K562 (cell line): ENCODE measurements around the gene ARHGAP10. TPM values are rescaled to one million over a fixed set of nuclear protein-coding genes. Genes with fewer than 3 reads are reported as not detected.

ENCODE experiments used
- ATAC-seq: fragments of 200-7000 bp; cut with Tn5 transposase; 3 replicates; pipeline ENCODE4 v1.9.1; 2020; ENCODE audit warnings: moderate library complexity
- BruUV-seq: library from RNA; stranded (reverse); fragments of 400-500 nt; replicated peaks from 2 replicates; lab custom pipeline; 2021; lab: Mats Ljungman, UMichigan
- CTCF ChIA-PET: fragments of 300-600 bp; formaldehyde crosslinking; extraction: SDS; loops from one replicate; lab custom pipeline; 2021; ENCODE audit warnings: low intra/inter-chr PET ratio; lab: Yijun Ruan, JAX
- POLR2A ChIA-PET: fragments of 300-600, 350-650 bp; sonication (Branson Sonifier 250); formaldehyde crosslinking; extraction: SDS; loops from one replicate; lab custom pipeline; 2021; ENCODE audit warnings: antibody characterized with exemption, inconsistent platforms; lab: Yijun Ruan, JAX
- DNase-seq, 4 experiments: peaks; one replicate each; pipeline versions ENCODE4 v3.0.0 to v3.0.0-alpha.2; 2011 to 2018; ENCODE audit warnings: low spot score in 3 of 4, mixed read lengths in 3 of 4; ENCODE audit errors: extremely low read depth in 1 of 4
- FAIRE-seq: peaks from 2 replicates; lab custom pipeline; 2011; peaks lifted over from hg19 to GRCh38; lab: Jason Lieb, UNC
- H2AFZ ChIP-seq: 2 replicates; pipeline ENCODE4 v1.6.0; 2011; ENCODE audit warnings: low read depth, low read length, control low read depth, inconsistent platforms
- H3K27ac ChIP-seq: fragments of 200-600 bp; 3 replicates; pipeline ENCODE4 v1.8.0; 2011; ENCODE audit warnings: low read depth, mild to moderate bottlenecking, control low read depth, inconsistent platforms, low read length, moderate library complexity, mixed read lengths; ENCODE audit errors: extremely low read depth
- H3K27me3 ChIP-seq, 2 experiments: fragments of 300-600 bp in 1 of 2; 2 replicates in 1 of 2; 3 replicates in 1 of 2; pipeline versions ENCODE4 v1.6.0 to v1.8.0; 2011; ENCODE audit warnings: inconsistent platforms in 2 of 2, low read length in 2 of 2, mild to moderate bottlenecking in 1 of 2, mixed read lengths in 1 of 2, moderate library complexity in 1 of 2; ENCODE audit not compliant: control insufficient read depth in 2 of 2, insufficient read depth in 2 of 2
- H3K36me3 ChIP-seq: fragments of 300-600 bp; 3 replicates; pipeline ENCODE4 v1.8.0; 2011; ENCODE audit warnings: mild to moderate bottlenecking, low read length, inconsistent platforms; ENCODE audit not compliant: control insufficient read depth, insufficient read depth
- H3K4me1 ChIP-seq, 2 experiments: fragments of 200-600 bp in 1 of 2; replicated peaks in 1 of 2; 2 replicates in 1 of 2; 3 replicates in 1 of 2; pipeline versions ENCODE4 v1.5.1 to v1.8.0; 2011; ENCODE audit warnings: inconsistent platforms in 2 of 2, low read length in 2 of 2, mild to moderate bottlenecking in 1 of 2, mixed read lengths in 1 of 2, moderate library complexity in 1 of 2; ENCODE audit not compliant: control insufficient read depth in 2 of 2, insufficient read depth in 2 of 2
- H3K4me2 ChIP-seq: 2 replicates; pipeline ENCODE4 v1.6.1; 2011; ENCODE audit warnings: low read length, control low read depth, inconsistent platforms, mixed read lengths; ENCODE audit not compliant: insufficient read depth
- H3K4me3 ChIP-seq: fragments of 200-600 bp; sonication (generic), shearing (Covaris generic); 2 replicates; pipeline ENCODE4 v1.5.1; 2016; ENCODE audit warnings: control low read depth, inconsistent platforms
- H3K79me2 ChIP-seq: fragments of 200-600 bp; 3 replicates; pipeline ENCODE4 v1.8.0; 2011; ENCODE audit warnings: low read length, inconsistent platforms; ENCODE audit not compliant: control insufficient read depth, insufficient read depth
- H3K9ac ChIP-seq, 2 experiments: 2 replicates each; pipeline versions ENCODE4 v1.6.0 to v1.6.1; 2011; ENCODE audit warnings: low read depth in 2 of 2, low read length in 2 of 2, control low read depth in 1 of 2, inconsistent platforms in 1 of 2, mild to moderate bottlenecking in 1 of 2, mixed read lengths in 1 of 2; ENCODE audit not compliant: insufficient read depth in 1 of 2
- H3K9me1 ChIP-seq: one replicate; pipeline ENCODE4 v1.6.0; 2011; ENCODE audit warnings: inconsistent platforms, mild to moderate bottlenecking, low read length, moderate library complexity; ENCODE audit not compliant: control insufficient read depth, insufficient read depth
- H3K9me3 ChIP-seq: replicated peaks from 2 replicates; pipeline ENCODE4 v1.5.1; 2011; ENCODE audit warnings: low read depth, low read length, inconsistent platforms; ENCODE audit not compliant: control insufficient read depth, insufficient read depth
- H4K20me1 ChIP-seq: replicated peaks from 2 replicates; pipeline ENCODE4 v1.6.1; 2011; ENCODE audit warnings: low read length, inconsistent platforms, mixed read lengths; ENCODE audit not compliant: control insufficient read depth, insufficient read depth
- ATF7 ChIP-seq: fragments of 450-650 bp; IDR thresholded peaks from 2 replicates; pipeline ENCODE4 v1.7.1; 2014; ENCODE audit warnings: mild to moderate bottlenecking, moderate library complexity
- C11orf30 ChIP-seq: fragments of 450-650 bp; IDR thresholded peaks from 2 replicates; pipeline ENCODE4 v1.6.1; 2016; ENCODE audit warnings: low read depth, mild to moderate bottlenecking
- CBX5 ChIP-seq: IDR thresholded peaks from 2 replicates; pipeline ENCODE4 v1.6.1; 2014; ENCODE audit warnings: low read depth, borderline replicate concordance
- CREBBP ChIP-seq: IDR thresholded peaks from one replicate; pipeline ENCODE4 v1.6.1; 2012; ENCODE audit warnings: low read depth, mild to moderate bottlenecking, control low read depth, inconsistent platforms, low read length
- ELF1 ChIP-seq: fragments of 200-800 bp; sonication (Bioruptor generic); IDR thresholded peaks from 2 replicates; pipeline ENCODE4 v1.6.1; 2016; ENCODE audit warnings: missing genetic modification characterization, missing compliant biosample characterization
- FOXK2 ChIP-seq, 2 experiments: fragments of 450-650 bp; IDR thresholded peaks in 1 of 2; conservative IDR thresholded peaks in 1 of 2; 2 replicates each; pipeline ENCODE4 v1.6.1; 2016; ENCODE audit warnings: low read depth in 2 of 2, mild to moderate bottlenecking in 1 of 2
- HDAC2 ChIP-seq: fragments of 450-650 bp; IDR thresholded peaks from 2 replicates; pipeline ENCODE4 v1.6.1; 2016; ENCODE audit warnings: mild to moderate bottlenecking
- HINFP ChIP-seq: fragments of 450-650 bp; conservative IDR thresholded peaks from 2 replicates; pipeline ENCODE4 v1.6.1; 2016; ENCODE audit warnings: missing genetic modification characterization, low read depth, mild to moderate bottlenecking, control low read depth, missing compliant biosample characterization
- HOXB6 ChIP-seq: fragments of 250-450 bp; sonication (Bioruptor Pico); IDR thresholded peaks from 2 replicates; pipeline ENCODE4 v1.5.1; 2022; ENCODE audit warnings: mild to moderate bottlenecking, borderline replicate concordance
- KLF6 ChIP-seq: fragments of 250-450 bp; sonication (Bioruptor Pico); IDR thresholded peaks from 2 replicates; pipeline ENCODE4 v1.4.0; 2020; ENCODE audit warnings: mild to moderate bottlenecking, moderate library complexity, borderline replicate concordance
- NFE2 ChIP-seq: IDR thresholded peaks from 2 replicates; pipeline ENCODE4 v1.6.1; 2014; ENCODE audit warnings: antibody characterized with exemption, low read depth
- PCBP2 ChIP-seq: fragments of 200-400 bp; formaldehyde crosslinking; IDR thresholded peaks from 2 replicates; pipeline ENCODE4 v1.6.1; 2018; ENCODE audit warnings: low read length, low read depth, mild to moderate bottlenecking, moderate library complexity; ENCODE audit not compliant: poor library complexity, severe bottlenecking
- RBM39 ChIP-seq: fragments of 200-400 bp; formaldehyde crosslinking; optimal IDR thresholded peaks from 2 replicates; pipeline ENCODE3; 2018; ENCODE audit warnings: low read depth, low read length
- ZBTB26 ChIP-seq: fragments of 450-650 bp; formaldehyde crosslinking; IDR thresholded peaks from 2 replicates; pipeline ENCODE4 v1.4.0; 2022; ENCODE audit warnings: missing genetic modification characterization
- ZBTB5 ChIP-seq: fragments of 450-650 bp; IDR thresholded peaks from 2 replicates; pipeline ENCODE4 v1.6.1; 2017; ENCODE audit warnings: antibody characterized with exemption
- ZFPM2 ChIP-seq: fragments of 250-450 bp; sonication (Bioruptor Pico); IDR thresholded peaks from 2 replicates; pipeline ENCODE4 v1.5.1; 2022; ENCODE audit warnings: mild to moderate bottlenecking
- ZNF146 ChIP-seq: IDR thresholded peaks from one replicate; pipeline ENCODE4 v1.6.1; 2018; ENCODE audit warnings: missing compliant biosample characterization; ENCODE audit not compliant: unreplicated experiment
- ZNF24 ChIP-seq: fragments of 450-650 bp; IDR thresholded peaks from 2 replicates; pipeline ENCODE4 v1.6.1; 2016
- ZNF324 ChIP-seq: fragments of 250-450 bp; sonication (Bioruptor Pico); IDR thresholded peaks from 2 replicates; pipeline ENCODE4 v1.4.0; 2020; ENCODE audit warnings: mild to moderate bottlenecking
- WGBS: fragments of 100-300 bp; shearing (Covaris generic); methylation state at CpG from one replicate; pipeline ENCODE4 v1.1.6; 2016; ENCODE audit warnings: low coverage, mixed read lengths; ENCODE audit not compliant: insufficient coverage; ENCODE audit errors: missing lambda C conversion rate; 5-methylcytosine and 5-hydroxymethylcytosine counted together
- in situ Hi-C: fragments of 300-500 bp; cut with MboI; formaldehyde crosslinking; loops from 4 replicates; pipeline ENCODE4 v1.15.0; 2018; ENCODE audit warnings: inconsistent platforms, mixed read lengths
- intact Hi-C: fragments of 100-400 bp; cut with micrococcal nuclease; formaldehyde crosslinking; loops from 2 replicates; pipeline ENCODE4 v1.14.2; 2022
- polyA plus RNA-seq, 8 experiments: library from polyadenylated mRNA; depleted of rRNA in 4 of 8; stranded (reverse) in 5 of 8; unstranded in 3 of 8; fragments of >200 nt; fragmentation: Nextera tagmentation in 2 of 8; fragmentation: Illumina TruSeq in 1 of 8; extraction: Ambion mirVana in 2 of 8; extraction: Trizol in 1 of 8; gene quantifications; 2 replicates each; pipeline versions ENCODE4 v1.2.1 to v1.2.3, GENCODE V29; 2011 to 2014; ENCODE audit warnings: inconsistent platforms in 1 of 8, missing spikeins in 1 of 8
- total RNA-seq, 7 experiments: library from RNA; depleted of rRNA in 6 of 7; stranded (reverse); fragments of >200 nt in 6 of 7; fragmentation: Illumina TruSeq in 2 of 7; extraction: Trizol in 2 of 7; gene quantifications; 2 replicates each; pipeline versions ENCODE4 v1.2.1 to v1.2.3, GENCODE V29; 2011 to 2021; ENCODE audit warnings: low replicate concordance in 1 of 7

ARHGAP10 gene
- total and polyA plus RNA-seq, 9 of the 15 experiments (the other 6 are each of a cell fraction or from before 2014, with no cell fraction given), result 0.03 to 0.22 (median 0.06) TPM; not detected in 3

GRCh38 chr4:147791341-147791740 lies 59.5 kb downstream of the ARHGAP10 start:
- no peak for FAIRE-seq
- H3K79me2 ChIP-seq, result no peaks in the 10 kb centered on the region

More at GRCh38 chr4:147791341-147791740, 59.5 kb downstream of the ARHGAP10 start:
- Histone ChIP-seq H3K9me3 (no peaks in the 10 kb centered on the region), H2AFZ (no peak overlapping the region), H3K9me1 (no peaks in the 10 kb centered on the region), H3K36me3 (no peaks in the 10 kb centered on the region), H3K4me2 (no peak overlapping the region), H3K4me3 (no peak overlapping the region), H3K27ac (no peak overlapping the region), H3K4me1 (no peaks in the 10 kb centered on the region), H3K9ac (no peak overlapping the region), H3K27me3 (peaks cover 2 to 6% of the 10 kb centered on the region in 2 experiments; a peak in 3 of 5 replicates), H4K20me1 (no peaks in the 10 kb centered on the region; the same call in 1 of the 2 replicates)
- no peak for TF ChIP-seq ZBTB5
- TF ChIP-seq HINFP (tag), result no peak
- no peak for TF ChIP-seq CREBBP
- no peak for TF ChIP-seq KLF6 (CRISPR knock-in tag)
- TF ChIP-seq RBM39, result no peak
- TF ChIP-seq ZBTB26 (CRISPR knock-in tag), result no peak
- TF ChIP-seq ZNF24, result no peak
- TF ChIP-seq CBX5, result no peak
- no peak for TF ChIP-seq FOXK2 (conservative IDR thresholded peaks at IDR 0.05 in 1 of 2, IDR thresholded peaks at IDR 0.05 in 1 of 2; ENCODE audit: low read depth in 2 of 2)
- no peak for TF ChIP-seq ZNF324
- TF ChIP-seq C11orf30, result no peak
- no peak for TF ChIP-seq ELF1 (tag)
- no peak for TF ChIP-seq ZNF146 (CRISPR knock-in tag)
- no peak for TF ChIP-seq ZFPM2 (CRISPR knock-in tag)
- no peak for TF ChIP-seq HOXB6 (CRISPR knock-in tag)
- TF ChIP-seq PCBP2, result no peak
- TF ChIP-seq NFE2, result no peak
- no peak for TF ChIP-seq HDAC2
- TF ChIP-seq ATF7, result no peak
- intact Hi-C loops (no loop called here), in situ Hi-C loops (no loop called here)
- no peak for DNase-seq
- no peak for ATAC-seq
- no TSS peak for BruUV-seq
- ChIA-PET POLR2A (no interaction called here), CTCF (no interaction called here)
- 48% methylated on average over 16 of the region's 17 CpGs for WGBS
